ENCODE data around the gene PLA2G12B.

DNA sequence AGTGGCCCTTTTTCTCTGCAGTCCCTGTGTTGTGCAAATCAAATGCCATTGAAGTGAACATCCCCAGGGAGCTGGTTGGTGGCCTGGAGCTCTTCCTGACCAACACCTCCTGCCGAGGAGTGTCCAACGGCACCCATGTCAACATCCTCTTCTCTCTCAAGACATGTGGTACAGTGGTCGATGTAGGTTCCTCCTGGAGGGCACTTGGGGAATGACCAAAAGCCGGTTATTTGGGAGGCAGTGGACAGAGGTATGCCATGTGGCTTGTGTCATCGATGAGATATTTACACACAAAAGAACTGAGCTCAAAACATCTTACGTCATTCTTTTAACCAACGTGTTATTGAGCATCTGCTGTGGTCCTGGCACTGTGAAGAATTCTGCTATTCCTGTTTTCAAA, 41.3 kb downstream of the PLA2G12B start:
- TF ChIP-seq, protein P1, sequence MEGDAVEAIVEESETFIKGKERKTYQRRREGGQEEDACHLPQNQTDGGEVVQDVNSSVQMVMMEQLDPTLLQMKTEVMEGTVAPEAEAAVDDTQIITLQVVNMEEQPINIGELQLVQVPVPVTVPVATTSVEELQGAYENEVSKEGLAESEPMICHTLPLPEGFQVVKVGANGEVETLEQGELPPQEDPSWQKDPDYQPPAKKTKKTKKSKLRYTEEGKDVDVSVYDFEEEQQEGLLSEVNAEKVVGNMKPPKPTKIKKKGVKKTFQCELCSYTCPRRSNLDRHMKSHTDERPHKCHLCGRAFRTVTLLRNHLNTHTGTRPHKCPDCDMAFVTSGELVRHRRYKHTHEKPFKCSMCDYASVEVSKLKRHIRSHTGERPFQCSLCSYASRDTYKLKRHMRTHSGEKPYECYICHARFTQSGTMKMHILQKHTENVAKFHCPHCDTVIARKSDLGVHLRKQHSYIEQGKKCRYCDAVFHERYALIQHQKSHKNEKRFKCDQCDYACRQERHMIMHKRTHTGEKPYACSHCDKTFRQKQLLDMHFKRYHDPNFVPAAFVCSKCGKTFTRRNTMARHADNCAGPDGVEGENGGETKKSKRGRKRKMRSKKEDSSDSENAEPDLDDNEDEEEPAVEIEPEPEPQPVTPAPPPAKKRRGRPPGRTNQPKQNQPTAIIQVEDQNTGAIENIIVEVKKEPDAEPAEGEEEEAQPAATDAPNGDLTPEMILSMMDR (IDR thresholded peaks at IDR 0.05) = no peak
- TF ChIP-seq POLR2A (IDR thresholded peaks at IDR 0.05) = no peak
